AG20443 (cell line): Measurements from ENCODE around the gene CTPS2.
"Not testable (repeated sequence)": the region's sequence is repeated elsewhere in the genome, so short reads cannot be mapped to it uniquely, and the experiment has no call there.

ENCODE experiments used
- DNase-seq: peaks from one replicate; pipeline ENCODE4 v3.0.0; 2012; ENCODE audit warnings: low spot score, mixed read lengths

CTPS2 gene

DNA sequence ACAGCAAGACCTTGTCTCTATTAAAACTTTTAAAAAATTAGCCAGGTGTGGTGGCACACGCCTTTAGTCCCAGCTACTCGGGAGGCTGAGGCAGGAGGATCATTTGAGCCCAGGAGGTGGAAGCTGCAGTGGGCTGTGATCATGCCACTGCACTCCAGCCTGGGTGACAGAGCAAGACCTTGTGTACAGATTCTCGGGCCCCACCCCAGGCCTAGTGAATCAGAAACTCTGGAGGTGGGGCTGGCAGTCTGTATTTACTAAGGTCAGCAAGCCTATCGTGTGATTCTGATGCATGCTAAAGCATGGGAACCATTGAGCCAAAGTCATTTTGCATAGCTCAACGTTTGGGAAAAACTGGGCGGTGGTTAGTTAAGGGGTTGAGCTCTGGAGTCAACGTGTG, 59.0 kb downstream of the CTPS2 start:
- no peak for DNase-seq

DNA sequence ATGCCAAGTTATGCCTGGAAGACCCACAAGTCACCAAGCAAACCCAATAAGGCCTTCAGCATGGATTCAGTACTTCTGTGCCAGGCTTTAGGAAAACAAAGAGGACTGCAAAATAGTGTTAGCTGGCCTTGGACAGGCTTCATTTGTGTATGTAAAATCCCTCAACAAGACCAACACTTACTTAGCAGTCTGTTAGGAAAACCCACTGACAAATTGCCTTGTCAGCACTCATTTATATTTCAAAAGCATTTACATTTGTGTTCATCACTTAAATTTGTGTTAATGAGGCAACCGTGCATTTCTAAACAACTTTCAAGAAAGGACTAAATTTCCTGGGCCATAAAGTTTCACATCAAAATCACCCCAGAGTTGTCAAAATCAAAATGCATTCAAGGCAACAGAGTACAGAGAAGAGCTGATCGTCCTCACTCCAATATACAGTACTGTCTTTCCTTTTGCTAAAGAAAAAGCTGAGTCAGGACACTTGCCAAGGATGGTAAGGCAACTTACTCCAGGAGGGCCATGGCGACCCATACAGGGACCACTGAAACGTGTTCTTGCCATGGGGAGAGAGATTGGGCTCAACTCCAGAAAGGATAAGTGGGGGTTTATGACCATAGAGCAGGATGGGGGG, 61.0 kb downstream of the CTPS2 start:
- no peak for DNase-seq

GRCh38 chrX:16649858-16650257, 62.6 kb downstream of the CTPS2 start, which contains the start of gene S100G:
Gene S100G, plus strand, starts transcription at chrX:16650158. Its CDS starts 849 bp downstream, at chrX:16651007.
- DNase-seq, result no peak

GRCh38 chrX:16646366-16647138, 65.9 kb downstream of the CTPS2 start:
- no peak for DNase-seq

GRCh38 chrX:16643176-16643575, 69.3 kb downstream of the CTPS2 start:
- peak; percentile 29 for DNase-seq

GRCh38 chrX:16640823-16641222, 71.6 kb downstream of the CTPS2 start:
- DNase-seq, result no peak

DNA sequence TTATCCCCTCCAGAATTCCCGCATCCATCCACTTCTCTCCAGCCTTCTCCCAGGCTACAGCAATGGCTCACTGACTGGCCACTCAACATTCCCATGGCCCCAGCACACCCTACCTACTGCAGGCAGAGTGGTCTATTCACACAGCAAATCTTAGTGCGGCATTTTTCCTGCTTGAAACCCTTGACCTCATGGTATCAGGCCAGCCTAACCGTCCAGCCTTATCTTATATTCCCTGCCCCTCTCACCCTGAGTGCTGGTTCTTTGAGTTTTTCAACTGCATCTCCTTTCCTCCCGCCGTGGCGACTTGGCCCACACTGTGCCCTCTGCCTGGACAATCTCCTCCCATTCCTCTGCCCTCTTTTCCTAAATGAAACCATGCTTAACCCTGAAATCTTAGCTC, 72.5 kb downstream of the CTPS2 start:
- no peak for DNase-seq

DNA sequence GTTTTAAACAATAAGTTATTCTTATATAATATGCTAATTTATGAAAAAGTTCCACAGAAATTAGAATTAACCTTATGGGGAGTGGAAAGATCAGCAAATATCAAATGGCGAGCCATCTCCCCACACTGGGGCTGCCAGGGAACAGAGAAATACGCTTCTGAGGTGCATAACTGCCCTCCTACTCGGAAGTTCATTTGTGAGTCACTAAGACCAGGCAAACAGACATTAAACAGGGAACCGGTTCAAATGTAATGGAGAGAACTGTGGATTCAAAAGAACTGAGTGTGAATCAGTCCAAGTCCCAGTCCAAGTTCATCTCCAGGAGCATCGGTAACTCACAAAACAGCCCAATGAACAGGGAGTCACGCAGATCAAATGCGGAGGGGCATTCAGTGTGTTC, 73.9 kb downstream of the CTPS2 start:
- DNase-seq, result no peak

DNA sequence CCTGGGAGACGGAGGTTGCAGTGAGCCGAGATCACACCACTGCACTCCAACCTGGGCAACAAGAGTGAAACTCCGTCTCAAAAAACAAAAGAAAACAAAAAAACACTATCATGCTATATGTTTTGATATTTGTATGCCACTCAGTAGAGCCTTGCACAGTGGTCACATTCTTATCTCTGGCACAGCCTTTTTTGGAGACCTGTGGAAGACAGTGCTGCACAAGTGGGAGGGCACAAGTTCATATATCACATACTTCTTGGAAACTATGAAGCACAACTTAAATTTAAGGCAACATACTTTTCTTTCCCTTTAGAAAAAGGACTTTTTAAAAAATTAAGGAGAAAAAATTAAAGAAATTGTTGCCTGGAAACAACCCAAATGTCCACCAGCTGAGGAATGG, 76.9 kb downstream of the CTPS2 start:
- no peak for DNase-seq

DNA sequence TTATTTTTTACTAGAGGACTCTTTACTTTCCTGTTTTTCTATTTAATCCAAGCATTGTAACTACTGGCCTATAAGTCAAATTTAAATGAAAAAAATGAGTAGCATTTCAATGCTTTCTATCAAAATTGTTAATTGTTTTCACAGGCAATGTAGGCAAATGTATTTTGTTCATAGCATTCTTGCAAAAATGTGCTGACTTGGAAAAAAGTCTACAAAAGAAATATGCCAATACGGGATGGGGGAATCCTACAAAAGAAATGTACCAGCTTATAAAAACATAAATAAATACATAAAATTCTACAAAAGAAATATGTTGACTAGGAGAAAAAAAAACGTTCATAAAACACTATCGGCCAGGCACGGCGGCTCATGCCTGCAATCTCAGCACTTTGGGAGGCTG, 77.4 kb downstream of the CTPS2 start:
- no peak for DNase-seq

GRCh38 chrX:16633754-16634153, 78.7 kb downstream of the CTPS2 start:
- DNase-seq, result no peak

GRCh38 chrX:16629909-16630308, 82.6 kb downstream of the CTPS2 start:
- no peak for DNase-seq

DNA sequence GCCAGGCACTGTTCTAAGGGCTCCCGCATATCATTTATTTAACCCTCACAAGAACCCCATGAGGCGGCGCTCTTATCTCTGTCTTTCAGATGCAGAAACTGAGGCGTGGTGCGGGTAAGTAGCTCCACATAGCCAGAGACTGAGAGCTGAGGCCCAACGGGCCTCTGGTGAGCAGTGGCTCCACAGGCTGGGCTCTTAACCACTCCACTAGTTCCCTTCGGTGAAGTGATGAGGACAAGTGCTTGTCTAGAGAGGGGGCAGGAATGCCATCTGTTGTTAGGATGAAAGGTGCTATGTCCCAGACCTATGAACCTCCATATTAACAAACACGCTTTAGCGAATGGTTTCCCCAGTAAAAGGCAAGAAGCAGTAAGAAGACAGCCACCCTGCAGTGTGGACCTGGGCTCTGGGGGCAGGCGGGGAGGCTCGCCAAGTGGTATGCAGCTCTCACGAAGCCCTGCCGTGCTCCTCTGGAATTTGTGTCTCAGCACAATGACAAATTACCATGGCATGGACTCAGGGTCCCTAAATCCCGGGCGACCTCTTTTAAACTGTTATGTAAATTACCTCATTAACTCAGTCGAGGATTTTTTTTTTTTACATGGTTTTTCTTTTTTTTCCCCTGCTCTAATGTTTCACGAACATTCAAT, 83.4 kb downstream of the CTPS2 start:
- DNase-seq, result no peak

GRCh38 chrX:16628511-16628910, 84.0 kb downstream of the CTPS2 start:
- DNase-seq, result not testable (repeated sequence)

- DNase-seq, result no peak
These were observed 93.4 kb downstream of the CTPS2 start for GRCh38 chrX:16619024-16619423.

GRCh38 chrX:16618422-16618821, 94.0 kb downstream of the CTPS2 start:
- DNase-seq, result no peak

DNA sequence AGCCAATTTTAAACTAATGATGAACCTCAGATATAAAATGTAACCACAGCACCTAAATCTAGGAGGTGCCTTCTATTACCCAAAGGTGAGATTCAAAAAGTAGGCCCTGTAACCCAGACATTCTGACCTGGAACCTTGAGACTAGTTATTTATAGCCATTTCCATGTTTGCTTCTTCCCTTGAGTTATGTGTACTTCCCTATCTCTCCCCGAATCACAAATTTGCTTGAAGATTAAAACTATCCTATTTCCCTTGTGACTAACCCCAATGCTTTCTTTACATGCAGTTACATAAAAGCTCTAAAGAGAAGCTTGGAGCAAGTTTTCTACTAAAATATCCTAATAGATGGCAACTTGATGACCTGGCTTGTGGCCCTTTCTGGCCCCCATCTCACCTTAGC, 95.1 kb downstream of the CTPS2 start:
- DNase-seq, result no peak

DNA sequence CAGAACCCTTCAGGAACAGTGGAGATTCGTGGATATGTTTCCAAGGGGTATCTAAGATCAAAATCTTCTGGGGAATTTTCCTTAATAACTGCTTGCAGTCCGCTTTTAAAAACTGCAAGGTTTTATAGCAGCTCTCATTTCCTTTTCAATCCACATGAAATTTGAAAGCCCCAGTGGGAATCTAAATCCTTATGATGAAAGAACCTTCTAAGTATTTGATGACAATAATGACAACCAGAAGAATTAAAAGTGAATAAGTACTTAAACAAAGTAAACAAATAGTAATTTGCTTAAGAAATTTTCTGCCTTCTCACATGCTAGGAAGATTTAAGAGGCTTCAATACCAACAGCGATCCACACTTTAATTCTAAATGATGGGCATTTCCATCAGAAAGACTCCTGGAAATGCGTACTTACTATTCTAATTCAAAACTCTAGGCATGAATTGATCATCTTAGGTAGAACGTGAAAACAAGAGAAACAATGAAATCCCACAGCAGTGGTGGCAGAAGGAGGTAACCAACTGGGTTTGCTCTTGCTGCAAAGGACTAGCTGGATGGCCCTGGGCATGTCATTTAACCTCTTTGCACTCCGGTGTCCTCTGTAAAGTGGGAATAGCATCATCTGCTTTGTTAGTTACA, 100.1 kb downstream of the CTPS2 start:
- no peak for DNase-seq

DNA sequence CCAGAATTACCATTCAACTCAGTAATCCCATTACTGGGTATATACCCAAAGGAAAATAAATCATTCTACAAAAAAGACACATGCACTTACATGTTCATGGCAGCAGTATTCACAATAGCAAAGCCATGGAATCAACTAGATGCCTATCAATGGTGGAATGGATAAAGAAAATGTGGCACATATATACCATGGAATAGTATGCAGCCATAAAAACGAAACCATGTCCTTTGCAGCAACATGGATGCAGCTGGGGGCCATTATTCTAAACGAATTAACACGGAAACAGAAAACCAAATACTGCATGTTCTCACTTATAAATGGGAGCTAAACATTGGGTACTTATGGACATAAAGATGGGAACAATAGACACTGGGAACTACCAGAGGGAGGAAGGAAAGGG, 101.8 kb downstream of the CTPS2 start:
- DNase-seq, result not testable (repeated sequence)

DNA sequence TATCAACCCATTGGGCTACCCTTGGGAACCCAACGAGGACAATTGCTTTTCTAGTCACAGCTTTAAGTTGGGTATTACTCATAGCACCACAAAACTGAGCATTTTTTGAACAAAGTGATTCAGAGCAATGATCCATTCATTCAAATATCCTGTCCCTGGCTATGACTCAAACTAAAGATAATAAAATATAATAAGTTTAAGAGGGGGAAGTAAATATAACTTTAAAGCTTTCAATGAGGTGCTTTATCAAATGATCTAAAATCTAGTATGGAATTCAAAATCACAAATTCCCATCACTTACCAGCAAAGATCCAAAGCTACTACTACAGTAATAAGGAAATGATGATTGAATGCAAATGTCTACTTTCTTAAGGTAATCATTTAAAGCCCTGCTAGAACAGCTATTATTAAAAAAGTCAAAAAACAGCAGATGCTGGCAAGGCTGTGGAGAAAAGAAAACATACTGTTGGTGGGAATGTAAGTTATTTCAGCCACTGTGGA, 102.3 kb downstream of the CTPS2 start:
- DNase-seq, result peak; percentile 23

DNA sequence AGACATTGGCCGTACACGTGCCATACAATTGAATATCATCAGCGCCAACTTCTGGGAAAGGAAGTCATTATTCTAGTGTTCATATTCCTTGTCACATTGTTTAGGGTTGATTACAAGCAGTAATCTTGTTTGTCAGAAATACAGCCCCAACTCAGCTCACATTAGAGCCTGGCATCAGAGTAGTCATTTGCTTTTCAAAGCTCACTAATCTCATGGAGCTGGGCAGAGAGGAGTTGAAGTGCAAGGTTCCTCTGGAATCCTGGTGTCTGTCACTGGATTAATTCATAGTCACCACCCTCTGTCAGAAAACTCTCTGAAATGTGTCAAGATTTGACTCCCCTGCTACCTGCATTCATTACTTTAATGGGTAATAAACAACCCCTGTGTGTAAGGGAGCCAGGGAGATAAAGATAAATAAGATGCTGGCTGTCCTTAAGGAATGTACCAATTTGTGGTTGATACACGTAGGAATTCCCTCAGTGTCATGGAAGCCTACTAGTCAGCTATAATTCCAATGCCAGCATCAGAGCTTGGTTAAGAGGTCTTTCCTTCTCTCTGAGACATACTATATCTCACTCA, 106.2 kb downstream of the CTPS2 start:
- no peak for DNase-seq

- DNase-seq, result no peak
These were observed 108.1 kb downstream of the CTPS2 start for GRCh38 chrX:16604337-16604736.
